GM19193 (cell line): ENCODE data around the gene FLACC1.

Experiments
- POLR2A ChIP-seq: IDR thresholded peaks from 4 replicates; pipeline ENCODE4 v1.6.1; 2011; ENCODE audit not compliant: insufficient read depth, insufficient read length; ENCODE audit errors: extremely low read depth

FLACC1 gene

DNA sequence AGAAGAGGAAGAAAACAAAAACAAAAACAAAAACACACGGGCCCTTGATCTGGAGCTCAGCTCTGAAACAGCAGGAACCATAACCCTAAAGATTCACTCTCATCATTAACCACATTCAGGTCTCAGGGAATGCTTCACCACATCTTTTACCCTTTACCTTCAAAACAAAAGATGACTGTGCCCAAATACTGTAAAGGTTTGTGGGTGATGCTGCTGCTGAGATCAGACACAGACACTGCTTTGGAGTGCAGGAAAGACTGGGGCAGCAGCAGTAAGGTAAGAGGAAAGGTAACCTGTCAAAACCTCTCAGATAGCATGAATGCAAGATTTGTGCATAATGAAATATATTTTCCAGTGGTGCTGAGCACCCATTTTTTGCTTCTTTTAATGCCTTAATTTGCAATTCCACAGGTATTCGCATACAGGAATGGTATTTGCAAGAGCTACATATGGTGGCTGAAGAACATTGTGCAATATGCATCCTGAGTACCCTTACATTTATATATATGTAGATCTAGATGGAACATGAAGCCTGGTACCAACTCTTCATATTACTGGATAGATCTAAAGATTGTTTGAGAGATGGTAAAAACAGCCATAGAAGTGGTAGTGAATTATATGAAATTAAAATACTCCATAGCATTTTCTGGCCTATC, 4.1 kb upstream of the FLACC1 start:
- no peak for TF ChIP-seq POLR2A

DNA sequence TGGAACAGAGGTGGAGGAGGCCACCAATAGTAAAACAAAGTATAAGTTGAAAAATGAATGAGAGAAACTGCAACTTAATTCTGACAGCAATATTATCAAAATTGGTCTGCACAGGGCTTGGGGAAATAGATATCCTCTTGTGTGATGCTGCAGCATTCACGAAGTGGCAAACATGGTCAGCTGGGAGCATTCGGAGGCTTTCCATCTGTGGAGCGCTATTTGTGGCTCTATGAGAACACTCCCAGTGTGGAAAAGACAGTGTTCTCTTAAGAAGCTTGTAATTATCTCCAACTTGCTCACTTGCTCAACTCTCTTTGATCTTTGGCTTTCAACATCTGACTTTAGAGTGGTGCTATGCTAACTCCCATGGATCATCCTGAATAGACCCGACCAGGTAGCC, 3.1 kb upstream of the FLACC1 start:
- no peak for TF ChIP-seq POLR2A

DNA sequence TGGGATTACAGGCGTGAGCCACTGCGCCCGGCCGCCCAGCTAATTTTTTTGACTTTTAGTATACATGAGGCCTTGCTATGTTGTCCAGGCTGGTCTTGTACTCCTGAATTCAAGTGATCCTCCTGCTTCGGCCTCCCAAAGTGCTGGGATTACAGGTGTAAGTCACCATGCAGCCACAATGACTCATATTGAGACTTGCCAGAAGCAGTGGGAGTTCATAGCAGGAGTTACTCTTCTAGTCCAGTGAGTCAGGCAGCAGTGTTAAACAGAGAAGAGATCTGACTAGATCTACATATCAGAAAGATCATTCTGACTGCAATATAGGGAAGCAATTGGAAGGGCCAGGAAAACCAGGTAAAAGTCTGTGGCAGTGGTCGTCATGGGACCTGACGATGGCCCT, 1.5 kb upstream of the FLACC1 start:
- TF ChIP-seq POLR2A = no peak

DNA sequence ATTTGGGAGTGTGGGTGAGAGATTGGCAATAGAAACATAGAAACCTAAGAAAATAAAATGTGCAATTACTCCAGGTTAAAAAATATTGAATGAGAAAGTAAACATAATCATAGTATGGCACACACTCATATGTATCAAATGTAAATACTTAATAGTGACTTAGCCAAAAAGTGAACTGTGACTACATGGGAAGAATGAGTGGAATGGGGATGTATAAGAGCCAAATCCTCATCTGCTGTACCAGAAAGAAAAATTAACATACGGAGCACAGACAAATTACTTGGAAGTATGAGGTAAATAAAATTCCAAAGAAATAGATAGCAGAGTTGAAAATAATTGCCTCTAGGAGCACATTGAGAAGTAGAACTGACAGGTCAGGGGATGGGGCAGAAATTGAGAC, 4.0 kb downstream of the FLACC1 start:
- no peak for TF ChIP-seq POLR2A

DNA sequence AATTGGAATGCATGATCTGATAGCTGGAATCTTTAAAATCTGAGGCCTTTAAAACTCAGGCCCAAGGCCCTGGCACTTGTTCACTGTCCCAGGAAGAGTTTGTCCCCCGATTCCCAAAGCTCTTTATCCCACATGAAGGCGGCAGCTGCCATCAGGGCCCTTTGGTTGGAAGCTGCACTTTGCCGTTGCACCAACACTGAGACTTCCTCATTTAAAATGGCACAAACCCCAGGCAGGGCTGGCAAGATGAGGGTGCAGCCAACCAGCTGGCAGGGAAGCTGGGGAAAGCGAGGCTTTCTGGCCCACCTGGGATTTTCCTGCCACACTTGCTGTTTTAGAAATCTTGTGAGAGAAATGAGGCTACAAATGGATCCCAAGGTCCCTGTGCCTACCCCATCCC, 6.3 kb downstream of the FLACC1 start:
- TF ChIP-seq POLR2A = no peak

DNA sequence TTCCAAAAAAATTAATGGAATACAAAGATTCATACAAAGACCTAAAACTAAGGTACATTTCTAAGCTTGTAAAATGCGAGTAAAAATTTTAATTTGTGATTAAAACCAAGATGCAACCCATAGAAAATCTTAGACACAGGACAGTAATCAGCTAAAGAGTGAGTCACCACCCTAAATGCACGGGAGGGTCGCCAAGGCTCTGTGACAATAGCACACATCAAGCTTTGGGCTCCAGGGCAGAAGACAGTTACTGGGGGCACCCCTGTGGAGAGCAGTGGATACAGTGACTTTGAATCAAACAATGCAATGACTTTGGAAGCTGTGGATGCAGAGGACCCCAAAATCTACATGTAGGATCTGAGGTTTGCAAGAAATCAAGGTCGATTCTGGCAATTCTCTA, 7.5 kb downstream of the FLACC1 start:
- no peak for TF ChIP-seq POLR2A

DNA sequence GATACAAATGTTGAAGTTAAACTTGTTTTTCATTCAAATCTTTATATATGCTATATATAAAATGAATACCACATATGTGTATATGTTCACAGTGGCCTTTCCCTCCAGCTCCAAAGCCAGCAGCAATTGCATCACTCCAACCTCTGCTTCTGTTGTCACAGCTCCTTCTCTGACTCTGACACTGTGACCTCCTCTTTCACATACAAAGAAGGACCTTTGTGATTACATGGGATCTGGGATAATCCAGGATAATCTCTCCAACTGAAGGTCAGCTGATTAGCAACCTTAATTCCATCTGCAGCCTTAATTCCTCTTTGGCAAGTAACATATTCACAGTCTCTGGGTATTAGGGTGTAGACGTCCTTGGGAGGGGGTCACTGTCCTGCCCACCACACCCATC, 8.4 kb downstream of the FLACC1 start:
- no peak for TF ChIP-seq POLR2A

DNA sequence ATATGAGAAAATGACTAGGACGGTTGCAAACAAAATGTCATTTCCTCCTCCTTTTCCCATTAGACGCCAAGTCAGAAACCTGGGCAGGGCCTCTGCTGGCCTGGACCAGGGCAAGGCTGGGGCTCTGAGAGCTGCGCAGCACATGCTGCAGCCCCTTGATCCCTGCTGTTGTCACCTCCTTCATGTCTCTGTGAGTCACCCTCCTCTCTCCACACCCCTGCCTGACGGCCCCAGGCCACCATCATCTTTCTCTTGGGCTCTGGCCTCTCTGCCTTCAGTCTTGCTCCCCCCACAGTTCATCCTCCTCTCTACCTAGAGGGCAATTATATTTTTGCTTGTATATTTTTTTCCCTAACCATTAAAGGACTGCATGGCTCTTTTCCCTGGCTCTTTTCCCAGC, 10.0 kb downstream of the FLACC1 start:
- no peak for TF ChIP-seq POLR2A

DNA sequence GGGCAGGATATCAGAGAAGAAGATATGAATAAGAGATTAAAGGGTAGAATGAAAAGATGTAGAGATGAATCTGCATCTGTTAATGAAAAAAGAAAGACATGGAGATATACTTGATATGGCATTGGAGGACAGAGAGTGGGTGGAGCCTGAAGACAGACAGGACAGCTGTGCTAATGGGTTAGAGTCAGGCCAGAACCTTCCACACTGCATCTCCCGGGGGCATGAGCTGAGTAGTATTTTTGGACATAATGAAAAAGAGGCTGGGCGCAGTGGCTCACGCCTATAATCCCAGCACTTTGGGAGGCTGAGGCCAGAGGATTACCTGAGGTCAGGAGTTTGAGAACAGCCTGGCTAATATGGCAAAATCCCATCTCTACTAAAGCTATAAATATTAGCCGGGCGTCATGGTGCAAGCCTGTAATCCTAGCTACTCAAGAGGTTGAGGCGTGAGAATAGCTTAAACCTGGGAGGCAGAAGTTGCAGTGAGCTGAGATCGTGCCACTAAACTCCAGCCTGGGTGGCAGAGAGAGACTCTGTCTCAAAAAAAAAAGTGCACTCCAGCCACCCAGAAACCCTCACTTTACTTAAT, 11.4 kb downstream of the FLACC1 start:
- TF ChIP-seq POLR2A = no peak

DNA sequence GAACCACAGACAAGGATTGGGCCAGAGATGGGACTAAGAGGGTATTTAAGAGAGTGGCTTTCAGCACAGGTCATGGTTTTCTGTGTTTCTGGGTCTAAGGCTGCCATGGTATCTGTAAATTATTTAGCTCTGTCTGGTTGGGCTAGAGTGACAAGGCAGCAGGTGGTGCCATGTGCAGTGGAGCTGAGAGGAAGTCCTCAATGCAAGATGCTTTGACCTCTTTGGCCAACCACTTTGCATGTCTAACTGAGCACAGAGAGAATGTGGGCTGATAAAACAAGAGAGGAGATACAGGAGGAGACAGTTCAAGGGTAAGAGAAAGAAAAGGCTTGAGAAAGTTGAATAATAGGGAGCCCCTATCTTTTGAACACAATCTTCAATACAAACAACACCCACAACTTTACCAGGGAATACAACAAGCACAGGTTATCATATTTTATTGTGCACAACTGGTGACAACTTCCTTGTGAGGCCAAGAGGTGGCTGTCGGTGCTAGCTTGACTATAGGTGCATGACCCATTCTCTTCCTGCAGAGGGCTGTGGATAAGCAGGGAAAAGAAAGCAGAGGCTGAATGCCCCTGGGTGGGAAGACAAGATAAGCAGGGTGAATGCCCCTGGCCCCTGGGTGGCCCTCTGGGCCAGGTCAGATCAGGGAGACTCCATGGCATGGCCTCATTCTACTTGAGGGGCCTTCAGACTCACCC, 12.3 kb downstream of the FLACC1 start:
- TF ChIP-seq POLR2A = no peak

DNA sequence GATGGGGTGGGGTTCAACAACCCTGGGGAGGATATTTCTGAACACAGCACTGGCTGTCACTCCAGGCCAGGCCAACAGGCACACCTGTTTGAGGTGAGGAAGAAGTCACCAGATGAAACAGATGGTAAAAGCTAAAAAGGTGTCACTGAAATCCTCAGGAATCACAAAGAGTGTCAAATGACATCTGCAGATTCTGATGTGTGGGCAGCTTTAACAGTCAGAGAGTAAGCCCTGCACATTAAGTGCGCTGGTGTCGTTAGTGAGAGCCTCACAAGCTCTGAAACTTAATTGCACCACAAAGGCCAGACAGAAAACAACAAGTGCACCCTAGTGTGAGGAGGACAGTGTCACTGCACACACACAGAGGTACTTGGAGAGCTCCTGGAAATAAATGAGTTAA, 13.6 kb downstream of the FLACC1 start:
- TF ChIP-seq POLR2A = no peak

DNA sequence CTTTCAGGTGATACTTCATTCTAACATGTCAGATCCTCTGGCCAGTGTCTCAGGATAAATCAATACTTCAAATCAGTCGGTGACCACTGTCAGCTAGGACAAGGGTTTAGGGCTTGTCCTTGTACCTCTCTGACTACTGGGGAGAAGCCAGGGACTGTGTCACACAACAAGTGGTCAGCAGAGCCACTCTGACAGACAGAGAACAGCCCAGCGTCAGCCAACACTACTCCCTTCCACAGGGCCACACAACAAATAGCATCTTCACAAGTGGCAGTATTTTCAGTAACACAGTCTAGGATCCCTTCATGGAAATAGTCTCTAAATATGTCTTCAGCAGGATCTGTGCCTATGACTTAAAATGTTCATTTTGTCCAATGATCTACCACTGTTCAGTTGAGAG, 14.2 kb downstream of the FLACC1 start:
- TF ChIP-seq POLR2A = no peak

DNA sequence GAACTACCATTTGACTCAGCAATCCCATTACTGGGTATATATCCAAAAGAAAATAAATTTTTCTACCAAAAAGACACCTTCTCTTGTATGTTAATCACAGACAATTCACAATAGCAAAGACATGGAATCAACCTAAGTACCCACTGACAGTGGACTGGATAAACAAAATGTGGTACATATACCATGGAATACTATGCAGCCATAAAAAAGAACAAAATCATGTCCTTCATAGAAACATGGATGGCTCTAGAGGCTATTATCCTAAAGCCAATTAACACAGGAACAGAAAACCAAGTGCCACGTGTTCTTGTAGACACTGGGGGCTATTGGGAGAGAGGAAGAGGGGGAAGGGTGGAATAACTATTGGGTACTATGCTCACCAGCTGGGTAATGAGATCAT, 27.7 kb downstream of the FLACC1 start:
- no peak for TF ChIP-seq POLR2A

DNA sequence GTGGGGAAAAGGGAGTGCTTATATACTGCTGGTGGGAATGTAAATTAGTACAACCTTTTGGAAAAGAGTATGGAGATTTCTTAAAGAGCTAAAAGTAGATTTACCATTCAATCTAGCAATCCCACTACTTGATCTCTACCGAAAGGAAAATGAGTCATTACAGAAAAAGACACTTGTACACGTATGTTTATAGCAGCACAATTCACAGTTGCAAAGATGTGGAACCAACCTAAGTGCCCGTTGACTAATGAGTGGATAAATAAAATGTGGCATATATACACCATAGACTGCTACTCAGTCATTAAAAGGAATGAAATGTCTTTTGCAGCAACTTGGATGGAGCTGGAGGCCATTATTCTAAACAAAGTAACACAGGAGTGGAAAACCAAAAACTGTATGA, 29.5 kb downstream of the FLACC1 start:
- no peak for TF ChIP-seq POLR2A

DNA sequence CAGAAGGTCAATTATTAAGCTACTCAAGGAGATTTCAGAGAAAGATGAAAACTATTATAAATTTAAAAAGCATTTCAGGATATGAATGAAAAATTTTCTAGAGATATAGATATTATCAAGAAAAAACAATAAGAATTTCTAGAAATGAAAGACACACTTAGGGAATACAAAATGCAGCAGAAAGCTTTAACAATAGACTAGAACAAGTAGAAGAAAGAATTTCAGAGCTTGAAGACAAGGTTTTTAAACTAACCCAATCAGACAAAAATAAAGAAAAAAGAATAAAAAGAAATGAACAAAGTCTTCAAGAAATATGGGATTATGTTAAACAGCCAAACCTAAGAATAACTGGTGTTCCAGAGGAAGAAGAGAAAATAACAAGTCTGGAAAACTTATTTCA, 34.4 kb downstream of the FLACC1 start:
- TF ChIP-seq POLR2A = no peak

DNA sequence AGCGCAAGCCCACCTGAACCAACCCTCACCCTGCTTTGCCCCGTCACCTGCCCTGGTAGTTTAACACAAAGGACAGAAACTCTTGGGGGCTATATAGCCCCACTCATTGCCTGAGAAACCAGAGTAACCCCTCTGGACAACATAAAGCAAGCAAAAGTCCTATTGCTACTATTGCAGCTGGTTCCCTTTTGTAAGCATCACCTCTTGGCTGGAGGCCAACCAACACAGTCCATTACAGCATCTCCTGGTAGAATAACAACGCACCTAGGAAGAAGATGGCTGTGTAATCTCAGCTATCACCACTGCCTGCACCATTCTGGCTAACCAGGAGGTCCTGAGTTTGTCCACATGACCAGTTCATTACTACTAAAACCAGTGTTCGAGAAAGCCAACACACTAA, 36.4 kb downstream of the FLACC1 start:
- TF ChIP-seq POLR2A = no peak

DNA sequence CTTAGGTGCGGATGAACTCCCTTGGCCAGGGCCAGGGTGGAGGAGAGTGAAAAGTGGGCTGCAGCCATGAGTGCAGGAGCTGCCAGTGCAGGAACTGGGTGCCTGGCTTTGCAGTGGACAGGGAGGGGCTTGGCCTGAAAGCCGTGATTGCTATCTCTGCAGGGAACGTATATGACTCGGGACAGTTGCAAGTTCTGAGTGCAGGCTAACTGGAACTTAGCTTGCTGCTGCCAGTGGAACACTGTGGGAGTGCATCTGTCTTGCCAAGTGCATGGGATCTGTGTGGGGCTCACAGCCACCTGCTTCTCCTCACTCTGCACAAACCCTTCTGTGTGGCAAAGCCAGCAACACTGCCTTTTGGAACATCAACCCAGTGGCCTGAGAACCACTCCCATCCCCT, 36.9 kb downstream of the FLACC1 start:
- no peak for TF ChIP-seq POLR2A

DNA sequence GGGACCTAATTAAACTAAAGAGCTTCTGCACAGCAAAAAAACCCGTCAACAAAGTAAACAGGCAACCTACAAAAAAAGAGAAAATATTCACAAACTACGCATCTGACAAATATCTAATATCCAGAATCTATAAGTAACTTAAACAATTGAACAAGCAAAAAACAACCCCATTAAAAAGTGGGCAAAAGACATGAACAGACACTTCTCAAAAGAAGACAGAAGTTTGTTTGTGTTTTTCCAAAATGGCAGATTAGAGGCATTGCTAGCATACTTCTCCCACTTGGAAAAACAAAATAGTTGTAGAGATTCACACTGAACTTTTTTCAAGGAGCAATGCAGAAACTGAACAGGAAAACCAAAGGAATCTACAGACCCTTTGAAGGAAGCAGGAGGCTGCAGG, 37.6 kb downstream of the FLACC1 start:
- no peak for TF ChIP-seq POLR2A

DNA sequence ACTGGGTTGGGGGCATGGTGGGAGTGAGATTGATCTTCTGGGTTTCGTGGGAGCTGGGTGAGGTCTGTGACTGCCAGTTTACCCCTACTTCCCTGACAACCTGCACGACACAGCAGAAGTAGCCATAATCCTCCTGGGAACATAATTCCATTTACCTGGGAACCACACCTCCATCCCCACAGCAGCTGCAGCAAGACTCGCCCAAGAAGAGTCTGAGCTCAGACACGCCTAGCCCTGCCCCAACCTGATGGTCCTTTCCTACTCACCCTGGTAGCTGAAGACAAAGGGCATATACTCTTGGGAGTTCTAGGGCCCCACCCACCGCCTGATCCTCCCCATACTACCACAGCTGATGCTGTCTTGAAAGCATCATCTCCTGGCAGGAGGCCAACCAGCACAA, 43.8 kb downstream of the FLACC1 start:
- no peak for TF ChIP-seq POLR2A
